Heart right ventricle (tissue), 16 donors: Measurements from ENCODE around the gene FARP1. TPM values are rescaled to one million over a fixed set of nuclear protein-coding genes. Genes with fewer than 3 reads are reported as not detected.

Experiments used
- ATAC-seq, 8 donors: fragments of 200-7000 bp; cut with Tn5 transposase; one replicate each; pipeline ENCODE4 v1.9.1; 2020; ENCODE audit warnings: mild to moderate bottlenecking in 8 of 8, moderate library complexity in 8 of 8, moderate number of reproducible peaks in 1 of 8
- DNase-seq, 2 donors: peaks; one replicate each; pipeline ENCODE4 v3.0.0-alpha.2; 2020
- H3K27ac ChIP-seq, 10 donors: fragments of 200-600 bp; sonication (generic) in 2 of 10; one replicate each; pipeline versions ENCODE4 v1.5.0 to v1.8.0; 2020 to 2022; ENCODE audit warnings: mild to moderate bottlenecking in 3 of 10
- H3K27me3 ChIP-seq, 7 donors: fragments of 200-600 bp; one replicate each; pipeline ENCODE4 v1.8.0; 2021 to 2022; ENCODE audit warnings: mild to moderate bottlenecking in 2 of 7
- H3K36me3 ChIP-seq, 9 donors: fragments of 200-600 bp; sonication (generic) in 1 of 9; one replicate each; pipeline versions ENCODE4 v1.5.0 to v1.8.0; 2020 to 2022; ENCODE audit warnings: mild to moderate bottlenecking in 2 of 9
- H3K4me1 ChIP-seq, 9 donors: fragments of 200-600 bp; sonication (generic) in 1 of 9; one replicate each; pipeline versions ENCODE4 v1.5.0 to v1.8.0; 2020 to 2022; ENCODE audit warnings: mild to moderate bottlenecking in 4 of 9
- H3K4me3 ChIP-seq, 10 donors: fragments of 200-600 bp; sonication (generic) in 2 of 10; one replicate each; pipeline versions ENCODE4 v1.5.0 to v1.8.0; 2020 to 2022; ENCODE audit warnings: mild to moderate bottlenecking in 7 of 10, moderate library complexity in 2 of 10
- H3K9me3 ChIP-seq, 11 donors: fragments of 200-600 bp in 10 of 11; sonication (generic) in 2 of 11; one replicate each; pipeline versions ENCODE4 v1.5.0 to v1.8.0; 2013 to 2022; ENCODE audit warnings: mild to moderate bottlenecking in 2 of 11, control low read depth in 1 of 11, moderate library complexity in 1 of 11
- CTCF ChIP-seq, 9 donors: fragments of 200-600 bp; sonication (generic) in 2 of 9; IDR thresholded peaks; one replicate each; pipeline versions ENCODE4 v1.5.0 to v1.8.0; 2021 to 2022; ENCODE audit warnings: antibody characterized with exemption in 9 of 9, mild to moderate bottlenecking in 5 of 9, moderate library complexity in 1 of 9
- WGBS, 2 donors: extraction: QIAGEN DNeasy Blood & Tissue Kit; methylation state at CpG; one replicate each; pipeline ENCODE4 v1.1.7; 2013; ENCODE audit warnings: inconsistent platforms in 1 of 2; 5-methylcytosine and 5-hydroxymethylcytosine counted together
- intact Hi-C, 10 donors: fragments of 100-400 bp; cut with DNase I; formaldehyde crosslinking; loops; one replicate each; pipeline versions ENCODE4 v1.11.1 to v1.14.2; 2022
- polyA plus RNA-seq, 2 donors: library from polyadenylated mRNA; stranded (reverse); fragments of 200-250 nt; gene quantifications; one replicate each; pipeline ENCODE4 v1.2.3, GENCODE V29; 2013
- total RNA-seq, 10 donors: library from RNA; stranded (reverse); fragmentation: NEBNext Ultra II Directional in 3 of 10; extraction: Animal tissue kit (Norgen Biotek cat#: 25700) in 3 of 10; gene quantifications; one replicate each; pipeline versions ENCODE4 v1.2.1 to v1.2.4, GENCODE V29; 2021 to 2023
- donor health status: Arrhythmogenic right ventricular cardiomyopathy.
- donor health status: ischemic (EF 13 %, LVEDD 7.1; RV severe dilation, severe dysfunction).
- donor health status: healthy with polysubstance abuse.
- donor health status: DM: no; HTN: yes; CAD: no.
- donor health status: DM: no; HTN: no; CAD: no.
- donor health status: ischemic (EF 25% LVEDD 6.9; RV normal size, moderate dysfunction).
- donor health status: ischemic (EF 25% LVEDD 5.7; RV mildly dilated, moderate dysfunction).
- donor health status: healthy.
- donor health status: DM: yes; HTN: yes; CAD: no.
- donor health status: Ischemic cardiomyopathy.
- donor health status: ischemic (EF 35%, LVEDD 5.7; RV mildly dilated, moderate dysfunction).
- donor health status: nonischemic (EF 11% LVEDD 7.7; RV severe dilation, severe dysfunction).
- donor health status: DM: yes; HTN: yes; CAD: no.
- donor health status: PGD.
- donor health status: ischemic (EF 29% LVEDD 5.4; RV normal size, mild dysfunction).
- donor health status: nonischemic (EF 23%, LVEDD 6.1; RV moderate dilation, normal function).

Gene FARP1
- total and polyA plus RNA-seq, 12 donors: 6.9 to 72.9 (median 17.1) TPM

GRCh38 chr13:98301721-98302120, 158.8 kb downstream of the FARP1 start:
- 60 to 67% methylated on average over 7 of the region's 7 CpGs for WGBS, 2 donors
- no peaks in the 10 kb centered on the region for H3K27me3 ChIP-seq
- H3K4me3 ChIP-seq: no peak overlapping the region
- H3K36me3 ChIP-seq: no peaks in the 10 kb centered on the region
- H3K4me1 ChIP-seq: peaks cover 0 to 44% (median 17%) of the 10 kb centered on the region in 9 donors
- ATAC-seq (no peak), DNase-seq (no peak)
- peak overlapping the region in 1 of 10 donors; percentile 2 for H3K27ac ChIP-seq
- intact Hi-C loops: no loop called here
- no peaks in the 10 kb centered on the region for H3K9me3 ChIP-seq
- no peak for TF ChIP-seq CTCF (IDR thresholded peaks at IDR 0.05)

GRCh38 chr13:98303858-98304257, 161.0 kb downstream of the FARP1 start:
- no peak for TF ChIP-seq CTCF (IDR thresholded peaks at IDR 0.05)
- Histone ChIP-seq H3K27ac (no peak overlapping the region), H3K4me1 (peaks cover 0 to 58% (median 32%) of the 10 kb centered on the region in 9 donors), H3K9me3 (no peaks in the 10 kb centered on the region), H3K27me3 (no peaks in the 10 kb centered on the region), H3K36me3 (no peaks in the 10 kb centered on the region), H3K4me3 (no peak overlapping the region)
- DNase-seq (no peak), ATAC-seq (no peak)
- intact Hi-C loops: no loop called here
- WGBS, 2 donors: 90 to 95% methylated on average over 6 of the region's 6 CpGs

GRCh38 chr13:98305670-98306069, 162.8 kb downstream of the FARP1 start:
- DNase-seq: no peak
- Histone ChIP-seq H3K4me1 (peaks cover 0 to 54% (median 14%) of the 10 kb centered on the region in 9 donors), H3K36me3 (no peaks in the 10 kb centered on the region), H3K27me3 (no peaks in the 10 kb centered on the region), H3K4me3 (no peak overlapping the region), H3K9me3 (no peaks in the 10 kb centered on the region), H3K27ac (no peak overlapping the region)
- WGBS, 2 donors: 84 to 98% methylated on average over 4 of the region's 4 CpGs
- intact Hi-C loops: no loop called here
- ATAC-seq: no peak
- no peak for TF ChIP-seq CTCF (IDR thresholded peaks at IDR 0.05)

GRCh38 chr13:98307463-98308085, 164.7 kb downstream of the FARP1 start:
- Histone ChIP-seq H3K36me3 (no peaks in the 10 kb centered on the region), H3K4me1 (peaks cover 0 to 49% (median 8%) of the 10 kb centered on the region in 9 donors), H3K27me3 (no peaks in the 10 kb centered on the region), H3K9me3 (no peaks in the 10 kb centered on the region), H3K4me3 (peak overlapping the region in 5 of 10 donors; percentile 18 to 35 (median 27)), H3K27ac (peak overlapping the region in 9 of 10 donors; percentile 13 to 76 (median 52))
- DNase-seq (peak in 1 of 2 donors; percentile 30), ATAC-seq (peak in 7 of 8 donors; percentile 47 to 90 (median 81))
- TF ChIP-seq CTCF (IDR thresholded peaks at IDR 0.05): no peak
- intact Hi-C loops: no loop called here
- WGBS, 2 donors: 38 to 49% methylated on average over 16 of the region's 16 CpGs
